NB4 (cell line): ENCODE measurements around the gene ZNF678.

ENCODE experiments used
- DNase-seq: peaks from one replicate; pipeline ENCODE4 v3.0.0; 2010; ENCODE audit warnings: low read depth
- H3K4me3 ChIP-seq: one replicate; pipeline ENCODE4 v1.5.1; 2011; ENCODE audit warnings: mild to moderate bottlenecking, low read depth, low read length, moderate library complexity
- CTCF ChIP-seq: IDR thresholded peaks from one replicate; pipeline ENCODE4 v1.5.1; 2012; ENCODE audit warnings: low read depth, low read length
- MAX ChIP-seq: IDR thresholded peaks from 2 replicates; pipeline ENCODE4 v1.6.1; 2011; ENCODE audit warnings: low read depth, low read length
- MYC ChIP-seq: IDR thresholded peaks from 2 replicates; pipeline ENCODE4 v1.6.1; 2011; ENCODE audit warnings: low read depth, low read length
- POLR2A ChIP-seq: IDR thresholded peaks from 2 replicates; pipeline ENCODE4 v1.6.1; 2011; ENCODE audit warnings: mild to moderate bottlenecking; ENCODE audit not compliant: insufficient read length; ENCODE audit errors: extremely low read depth

Gene ZNF678

GRCh38 chr1:227559499-227559898, 3.9 kb upstream of the ZNF678 start:
- no peak overlapping the region for H3K4me3 ChIP-seq
- DNase-seq = no peak
- TF ChIP-seq MYC (no peak), MAX (no peak), CTCF (no peak), POLR2A (no peak)

DNA sequence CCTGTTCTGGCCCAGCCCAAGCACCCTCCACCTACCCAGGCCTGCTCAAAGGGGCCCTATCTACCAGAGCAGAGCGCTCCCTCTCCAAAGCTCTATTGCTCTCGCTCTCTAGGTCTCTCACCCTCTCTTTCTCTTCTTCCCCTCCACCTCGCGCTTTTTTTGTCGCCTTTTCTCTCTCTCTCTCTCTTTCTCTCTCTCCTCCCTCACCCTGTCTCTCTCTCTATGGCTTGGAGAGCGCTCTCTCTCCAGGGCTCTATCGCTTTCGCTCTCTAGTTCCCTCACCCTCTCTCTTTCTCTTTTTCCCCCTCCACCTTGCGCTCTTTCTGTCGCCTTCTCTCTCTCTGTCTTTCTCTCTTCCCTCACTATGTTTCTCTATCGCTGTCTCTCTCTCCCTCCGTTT, 3.4 kb upstream of the ZNF678 start:
- no peak overlapping the region for H3K4me3 ChIP-seq
- TF ChIP-seq POLR2A (no peak), MYC (no peak), CTCF (no peak), MAX (no peak)
- no peak for DNase-seq

- no peak for TF ChIP-seq MAX
- no peak for TF ChIP-seq POLR2A
- TF ChIP-seq CTCF = no peak
- TF ChIP-seq MYC = no peak
Measured at GRCh38 chr1:227560393-227561173, 2.8 kb upstream of the ZNF678 start.

DNA sequence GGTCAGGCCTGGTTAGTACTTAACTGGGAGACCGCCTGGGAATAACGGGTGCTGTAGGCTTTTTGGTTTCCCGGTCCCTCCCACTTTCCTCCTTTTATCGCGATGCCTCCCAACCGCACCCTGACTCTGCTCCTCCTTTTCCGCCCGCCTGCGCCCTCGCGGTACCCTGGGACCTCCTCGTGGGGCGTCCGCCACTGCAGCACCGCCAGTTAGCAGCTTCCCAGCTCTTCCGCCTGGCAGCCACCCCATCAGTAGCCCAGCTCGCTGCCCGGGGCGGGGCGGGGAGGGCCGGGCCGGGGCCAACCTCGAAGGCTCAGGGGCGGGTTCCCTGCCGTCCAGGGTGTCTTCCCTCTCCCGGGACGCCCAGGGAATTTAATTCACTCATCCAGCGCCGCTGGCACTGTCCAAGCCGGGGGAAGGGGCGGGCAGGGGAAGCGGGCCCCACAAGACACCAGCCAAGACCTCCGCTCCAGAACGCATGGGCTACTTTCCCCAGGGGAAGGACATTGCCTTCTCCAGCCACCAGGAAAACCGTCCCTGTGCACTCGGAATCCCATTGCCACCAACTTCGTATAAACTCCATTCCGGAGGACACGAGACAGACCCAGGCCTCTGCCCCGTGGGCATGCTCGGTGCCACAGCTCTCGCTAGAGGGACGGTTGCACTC, 2.0 kb upstream of the ZNF678 start:
- DNase-seq = no peak
- H3K4me3 ChIP-seq = no peak overlapping the region
- no peak for TF ChIP-seq POLR2A
- no peak for TF ChIP-seq MYC
- TF ChIP-seq CTCF = no peak
- no peak for TF ChIP-seq MAX

More at GRCh38 chr1:227560393-227561173, 2.8 kb upstream of the ZNF678 start:
- H3K4me3 ChIP-seq = no peak overlapping the region
- DNase-seq = no peak

GRCh38 chr1:227562037-227562436, 1.3 kb upstream of the ZNF678 start:
- TF ChIP-seq CTCF (no peak), POLR2A (no peak), MAX (no peak), MYC (no peak)
- H3K4me3 ChIP-seq = no peak overlapping the region
- DNase-seq = no peak
